HepG2 (cell line): Measurements from ENCODE around the gene MYO1C. TPM values are rescaled to one million over a fixed set of nuclear protein-coding genes. Genes with fewer than 3 reads are reported as not detected.

ENCODE experiments used
- ATF6 ChIP-seq: sonication (generic); formaldehyde crosslinking; conservative IDR thresholded peaks from 2 replicates; pipeline ENCODE4 v1.4.0; 2020; ENCODE audit warnings: missing genetic modification reagents
- CEBPB ChIP-seq: IDR thresholded peaks from 2 replicates; pipeline ENCODE4 v1.6.1; 2011; ENCODE audit warnings: low read depth, low read length, improper control_type of control experiment, borderline replicate concordance
- CERS6 ChIP-seq: sonication (generic); formaldehyde crosslinking; IDR thresholded peaks from 2 replicates; pipeline ENCODE4 v1.5.0; 2020; ENCODE audit warnings: missing genetic modification reagents
- GATA4 ChIP-seq: sonication (generic); IDR thresholded peaks from 2 replicates; pipeline ENCODE4 v1.6.1; 2016; ENCODE audit warnings: antibody characterized with exemption, low read depth, borderline replicate concordance
- HDAC6 ChIP-seq: fragments of 200-600 bp; sonication (generic); IDR thresholded peaks from 2 replicates; pipeline ENCODE4 v1.7.0; 2017; ENCODE audit warnings: mild to moderate bottlenecking, antibody characterized with exemption, low read length, low read depth
- HNRNPH1 ChIP-seq: fragments of 200-400 bp; formaldehyde crosslinking; optimal IDR thresholded peaks from 2 replicates; pipeline ENCODE3; 2017; ENCODE audit warnings: mild to moderate bottlenecking, low read depth, low read length
- MXD4 ChIP-seq: IDR thresholded peaks from 2 replicates; pipeline ENCODE4 v1.6.1; 2016; ENCODE audit warnings: mild to moderate bottlenecking, missing biosample characterization, missing genetic modification reagents
- ONECUT2 ChIP-seq: sonication (generic); formaldehyde crosslinking; IDR thresholded peaks from 2 replicates; pipeline ENCODE4 v1.4.0; 2020; ENCODE audit warnings: missing genetic modification reagents
- RBM22 ChIP-seq: fragments of 200-400 bp; formaldehyde crosslinking; optimal IDR thresholded peaks from 2 replicates; pipeline ENCODE3; 2017; ENCODE audit warnings: mild to moderate bottlenecking, low read length, moderate library complexity
- REPIN1 ChIP-seq: sonication (generic); formaldehyde crosslinking; IDR thresholded peaks from 2 replicates; pipeline ENCODE4 v1.8.0; 2022; ENCODE audit warnings: missing genetic modification reagents, low read depth, mild to moderate bottlenecking, borderline replicate concordance
- REST ChIP-seq, 2 experiments: IDR thresholded peaks; 2 replicates each; pipeline ENCODE4 v1.6.1; 2011 to 2012; ENCODE audit warnings: low read length in 2 of 2, borderline replicate concordance in 1 of 2, low read depth in 1 of 2, mild to moderate bottlenecking in 1 of 2, moderate library complexity in 1 of 2
- TBP ChIP-seq: sonication (generic); formaldehyde crosslinking; IDR thresholded peaks from 2 replicates; pipeline ENCODE4 v1.5.0; 2020; ENCODE audit warnings: missing genetic modification reagents
- THYN1 ChIP-seq: sonication (generic); formaldehyde crosslinking; IDR thresholded peaks from 2 replicates; pipeline ENCODE4 v1.8.1; 2023; ENCODE audit warnings: low read depth, mild to moderate bottlenecking, moderate library complexity, missing genetic modification reagents, borderline replicate concordance
- ZBTB10 ChIP-seq: sonication (generic); formaldehyde crosslinking; IDR thresholded peaks from 2 replicates; pipeline ENCODE4 v1.4.0; 2020; ENCODE audit warnings: missing genetic modification reagents, borderline replicate concordance
- ZNF274 ChIP-seq: sonication (generic); formaldehyde crosslinking; IDR thresholded peaks from 2 replicates; pipeline ENCODE4 v1.5.1; 2020; ENCODE audit warnings: mild to moderate bottlenecking, missing genetic modification reagents
- ZNF382 ChIP-seq: sonication (generic); formaldehyde crosslinking; IDR thresholded peaks from 2 replicates; pipeline ENCODE4 v1.5.0; 2020; ENCODE audit warnings: missing genetic modification reagents, mild to moderate bottlenecking, borderline replicate concordance
- polyA plus RNA-seq, 8 experiments: library from polyadenylated mRNA; depleted of rRNA in 3 of 8; stranded (reverse) in 7 of 8; unstranded in 1 of 8; fragments of >200 nt; fragmentation: Illumina TruSeq in 4 of 8; extraction: Trizol in 4 of 8; gene quantifications; 2 replicates each; pipeline versions ENCODE4 v1.2.1 to v1.2.3, GENCODE V29; 2011 to 2016; ENCODE audit warnings: low read depth in 4 of 8, missing spikeins in 1 of 8, mixed read lengths in 1 of 8; ENCODE audit not compliant: insufficient read depth in 1 of 8
- total RNA-seq, 5 experiments: library from RNA; depleted of rRNA; stranded (reverse); fragments of >200 nt; fragmentation: Illumina TruSeq; extraction: Trizol; gene quantifications; 2 replicates each; pipeline ENCODE4 v1.2.3, GENCODE V29; 2016; ENCODE audit warnings: low read depth in 1 of 5

MYO1C gene
- total and polyA plus RNA-seq, 2 of the 13 experiments (the other 11 are each of a cell fraction or from before 2014, with no cell fraction given): 22.7 to 40.8 TPM

- no peak for TF ChIP-seq ZNF274 (CRISPR knock-in tag)
- TF ChIP-seq ATF6 (CRISPR knock-in tag): no peak
- TF ChIP-seq MXD4 (CRISPR knock-in tag): no peak; the same call in 1 of the 2 replicates
- TF ChIP-seq TBP (CRISPR knock-in tag): no peak
- TF ChIP-seq REST (IDR thresholded peaks at IDR 0.05; ENCODE audit: borderline replicate concordance in 1 of 2, low read depth in 1 of 2, low read length in 2 of 2): no peak
- no peak for TF ChIP-seq ONECUT2 (CRISPR knock-in tag)
- no peak for TF ChIP-seq HNRNPH1
- TF ChIP-seq CERS6 (CRISPR knock-in tag): no peak
- no peak for TF ChIP-seq RBM22
- peak; percentile 18; the same call in 1 of the 2 replicates for TF ChIP-seq ZBTB10 (CRISPR knock-in tag)
- TF ChIP-seq ZNF382: no peak
- TF ChIP-seq REPIN1 (CRISPR knock-in tag): no peak; the same call in 1 of the 2 replicates
- no peak for TF ChIP-seq HDAC6
- no peak for TF ChIP-seq GATA4
- TF ChIP-seq THYN1 (CRISPR knock-in tag): no peak
- TF ChIP-seq CEBPB: no peak
Observed at GRCh38 chr17:1487939-1488825, 4.3 kb downstream of the MYO1C start (continued).
